MCF 10A (cell line): ENCODE measurements around the gene KRT222. TPM values are rescaled to one million over a fixed set of nuclear protein-coding genes. Genes with fewer than 3 reads are reported as not detected.

Experiments used
- BruUV-seq: library from RNA; stranded (reverse); fragments of 400-500 nt; replicated peaks from 2 replicates; lab custom pipeline; 2021; lab: Mats Ljungman, UMichigan
- CTCF ChIA-PET: fragments of 300-600 bp; sonication (Branson Sonifier 250); formaldehyde crosslinking; extraction: SDS; loops from one replicate; lab custom pipeline; 2021; ENCODE audit warnings: antibody characterized with exemption, inconsistent platforms; lab: Yijun Ruan, JAX
- POLR2A ChIA-PET: fragments of 300-600, 350-650 bp; sonication (Branson Sonifier 250); formaldehyde crosslinking; extraction: SDS; loops from one replicate; lab custom pipeline; 2020; ENCODE audit warnings: antibody characterized with exemption, inconsistent platforms; lab: Yijun Ruan, JAX
- DNase-seq: peaks from one replicate; pipeline ENCODE4 v3.0.0-alpha.2; 2018; ENCODE audit not compliant: unreplicated experiment
- H3K27ac Mint-ChIP-seq: one replicate; pipeline ENCODE4 v1.8.0; 2022; ENCODE audit warnings: mild to moderate bottlenecking, low read depth, mixed read lengths; ENCODE audit not compliant: unreplicated experiment
- H3K27me3 Mint-ChIP-seq: one replicate; pipeline ENCODE4 v1.8.0; 2022; ENCODE audit warnings: mixed read lengths; ENCODE audit not compliant: insufficient read depth, unreplicated experiment
- H3K36me3 Mint-ChIP-seq: one replicate; pipeline ENCODE4 v1.8.0; 2022; ENCODE audit warnings: mild to moderate bottlenecking, moderate library complexity, mixed read lengths; ENCODE audit not compliant: insufficient read depth, unreplicated experiment
- H3K4me1 Mint-ChIP-seq: one replicate; pipeline ENCODE4 v1.8.0; 2022; ENCODE audit warnings: mixed read lengths; ENCODE audit not compliant: insufficient read depth, unreplicated experiment
- H3K4me3 Mint-ChIP-seq: one replicate; pipeline ENCODE4 v1.8.0; 2022; ENCODE audit warnings: mild to moderate bottlenecking, moderate library complexity, mixed read lengths; ENCODE audit not compliant: unreplicated experiment
- H3K9me3 Mint-ChIP-seq: one replicate; pipeline ENCODE4 v1.8.0; 2022; ENCODE audit warnings: mixed read lengths; ENCODE audit not compliant: unreplicated experiment
- CTCF ChIP-seq: fragments of 200-600 bp; IDR thresholded peaks from one replicate; pipeline ENCODE4 v1.8.0; 2022; ENCODE audit warnings: antibody characterized with exemption, mild to moderate bottlenecking; ENCODE audit not compliant: unreplicated experiment
- intact Hi-C: fragments of 100-400 bp; cut with micrococcal nuclease; formaldehyde crosslinking; loops from 2 replicates; pipeline ENCODE4 v1.14.1; 2022
- total RNA-seq: library from RNA; stranded (reverse); gene quantifications from 2 replicates; pipeline ENCODE4 v1.2.3, GENCODE V29; 2022

The KRT222 gene
- total RNA-seq, 1 experiment from 2014 or later: 0.49 TPM

DNA sequence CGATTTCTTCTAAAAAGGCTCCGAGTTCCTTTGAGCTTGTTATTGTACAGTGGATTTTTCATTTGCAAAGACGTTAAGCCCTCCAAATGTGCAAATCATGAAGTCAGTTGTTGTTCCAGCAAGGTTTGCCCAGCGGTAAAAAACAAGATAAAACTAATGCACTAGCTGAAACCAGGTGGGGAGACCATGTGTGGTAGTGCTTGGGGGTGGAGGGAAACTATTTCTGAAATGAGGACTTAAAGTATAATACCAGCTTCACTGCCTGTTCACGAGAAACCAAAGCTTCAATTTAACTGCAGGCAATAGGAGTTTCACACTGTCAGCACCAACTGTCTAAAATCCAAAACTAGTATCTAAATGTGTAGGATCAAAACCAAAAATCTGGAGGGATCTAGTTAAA lies 39.7 kb downstream of the KRT222 start:
- no peak for DNase-seq
- intact Hi-C loops: loop anchor here (10.0 kb wide), 2 partner anchors 279 to 699 kb away; no protein-coding TSS in a partner anchor
- ChIA-PET CTCF (interaction anchor here (0.9 to 2.1 kb wide), 5 partner anchors 8 to 160 kb away, joined by 3 to 16 read pairs (median 4); no protein-coding TSS in a partner anchor), POLR2A (interaction anchor here (0.8 to 1.9 kb wide), 8 partner anchors 9 to 991 kb away, joined by 3 to 7 read pairs (median 3); no protein-coding TSS in a partner anchor)
- TF ChIP-seq CTCF: no peak
- Mint-ChIP-seq H3K9me3 (no peaks in the 10 kb centered on the region), H3K4me1 (no peaks in the 10 kb centered on the region), H3K4me3 (no peak overlapping the region), H3K27ac (no peak overlapping the region), H3K36me3 (peaks cover 22% of the 10 kb centered on the region), H3K27me3 (no peaks in the 10 kb centered on the region)
- no TSS peak for BruUV-seq

- DNase-seq: no peak
These were observed 41.4 kb downstream of the KRT222 start for GRCh38 chr17:40623419-40624210.

DNA sequence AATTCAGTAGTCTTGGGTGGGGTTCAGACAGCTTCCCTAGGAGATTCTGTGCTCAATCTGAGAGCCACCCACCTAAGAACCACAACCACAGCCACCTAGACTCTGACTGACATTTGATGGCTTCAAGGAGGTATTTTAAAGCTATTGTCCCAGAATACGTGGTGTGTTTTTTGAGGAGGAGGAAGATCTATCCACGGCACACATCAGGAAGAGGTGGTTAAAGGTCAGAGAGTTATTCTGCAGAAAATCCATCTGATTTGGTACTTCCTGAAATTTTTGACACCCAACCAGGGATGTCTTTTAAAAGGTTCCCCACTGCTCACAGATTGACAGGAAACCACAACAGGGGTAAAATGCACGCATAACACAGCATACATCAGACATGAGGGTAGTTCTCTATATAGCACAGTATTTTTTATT lies 42.5 kb downstream of the KRT222 start:
- POLR2A ChIA-PET: interaction anchor here (0.6 to 1.0 kb wide), 2 partner anchors 153 to 169 kb away, joined by 3 read pairs; no protein-coding TSS in a partner anchor
- no peak for TF ChIP-seq CTCF
- H3K27me3 Mint-ChIP-seq: no peaks in the 10 kb centered on the region
- H3K4me1 Mint-ChIP-seq: no peaks in the 10 kb centered on the region
- no peak overlapping the region for H3K4me3 Mint-ChIP-seq
- H3K9me3 Mint-ChIP-seq: no peaks in the 10 kb centered on the region
- H3K27ac Mint-ChIP-seq: no peak overlapping the region
- no TSS peak for BruUV-seq
- intact Hi-C loops: loop anchor here (10.0 kb wide), 2 partner anchors 282 to 702 kb away; no protein-coding TSS in a partner anchor
- no peaks in the 10 kb centered on the region for H3K36me3 Mint-ChIP-seq
- no peak for DNase-seq
- CTCF ChIA-PET: interaction anchor here (0.6 to 1.3 kb wide), 3 partner anchors 15 to 169 kb away, joined by 3 read pairs; no protein-coding TSS in a partner anchor

More at GRCh38 chr17:40623419-40624210, 41.4 kb downstream of the KRT222 start:
- Mint-ChIP-seq H3K36me3 (peaks cover 5% of the 10 kb centered on the region), H3K9me3 (no peaks in the 10 kb centered on the region), H3K27ac (no peak overlapping the region), H3K4me3 (no peak overlapping the region), H3K27me3 (no peaks in the 10 kb centered on the region), H3K4me1 (no peaks in the 10 kb centered on the region)
- no peak for TF ChIP-seq CTCF
- CTCF ChIA-PET: interaction anchor here (1.3 to 2.1 kb wide), 2 partner anchors 8 to 168 kb away, joined by 3 to 16 read pairs; no protein-coding TSS in a partner anchor
- POLR2A ChIA-PET: interaction anchor here (1.1 to 1.5 kb wide), 2 partner anchors 169 to 170 kb away, joined by 3 to 7 read pairs; no protein-coding TSS in a partner anchor
- intact Hi-C loops: loop anchor here (10.0 kb wide), 2 partner anchors 281 to 701 kb away; no protein-coding TSS in a partner anchor
- BruUV-seq: no TSS peak

DNA sequence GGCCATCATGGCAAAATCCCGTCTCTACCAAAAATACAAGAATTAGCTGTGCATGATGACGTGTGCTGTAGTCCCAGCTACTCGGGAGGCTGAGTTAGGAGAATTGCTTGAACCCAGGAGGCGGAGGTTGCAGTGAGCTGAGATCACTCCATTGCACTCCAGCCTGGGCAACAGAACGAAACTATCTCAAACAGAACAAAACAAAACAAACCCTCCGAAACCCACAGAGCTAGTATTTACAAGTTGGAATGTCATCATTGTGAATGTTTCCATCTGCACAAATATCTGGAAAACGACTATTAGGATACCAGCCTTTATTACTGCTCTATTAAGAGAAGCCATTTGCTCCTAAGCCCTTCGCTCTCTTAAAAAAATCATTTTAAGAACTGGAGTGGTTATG lies 43.4 kb downstream of the KRT222 start:
- no peak for DNase-seq
- Mint-ChIP-seq H3K27ac (no peak overlapping the region), H3K27me3 (peaks cover 9% of the 10 kb centered on the region), H3K36me3 (no peaks in the 10 kb centered on the region), H3K9me3 (no peaks in the 10 kb centered on the region), H3K4me3 (no peak overlapping the region), H3K4me1 (no peaks in the 10 kb centered on the region)
- intact Hi-C loops: loop anchor here (2.0 to 10.0 kb wide), 3 partner anchors 283 to 1045 kb away; no protein-coding TSS in a partner anchor
- POLR2A ChIA-PET: interaction anchor here (0.6 to 0.7 kb wide), 2 partner anchors 143 to 957 kb away, joined by 3 to 4 read pairs; no protein-coding TSS in a partner anchor
- no peak for TF ChIP-seq CTCF
- CTCF ChIA-PET: no interaction called here
- no TSS peak for BruUV-seq
